Esophagus muscularis mucosa (tissue), 4 donors: ENCODE data around the gene AGPAT4.

Experiments
- CTCF ChIP-seq, 3 experiments: fragments of 200-600 bp in 2 of 3; fragments of 450-650 bp in 1 of 3; sonication (generic) in 2 of 3; IDR thresholded peaks; one replicate each; pipeline ENCODE4 v1.5.1; 2017 to 2019; ENCODE audit warnings: antibody characterized with exemption in 3 of 3, mild to moderate bottlenecking in 2 of 3, moderate library complexity in 1 of 3
- EP300 ChIP-seq: sonication (generic); formaldehyde crosslinking; IDR thresholded peaks from one replicate; pipeline ENCODE4 v1.6.1; 2017; ENCODE audit warnings: antibody characterized with exemption
- POLR2A ChIP-seq: fragments of 450-650 bp; IDR thresholded peaks from one replicate; pipeline ENCODE4 v1.6.1; 2017; ENCODE audit warnings: antibody characterized with exemption, moderate library complexity, mild to moderate bottlenecking, low read depth

GRCh38 chr6:161259302-161259701, 14.6 kb downstream of the AGPAT4 start:
- TF ChIP-seq CTCF (IDR thresholded peaks at IDR 0.05) (no peak), POLR2A (no peak), EP300 (no peak)
